Measurements from ENCODE around the gene IP6K3.

The IP6K3 gene

GRCh38 chr6:33778444-33779121, 31.9 kb upstream of the IP6K3 start:
- DNase-seq = no peak

GRCh38 chr6:33777398-33778388, 31.0 kb upstream of the IP6K3 start:
- DNase-seq = peak in 1 of 58 donors; percentile 5

GRCh38 chr6:33776764-33777163, 30.1 kb upstream of the IP6K3 start:
- no peak for DNase-seq

GRCh38 chr6:33776186-33776585, 29.5 kb upstream of the IP6K3 start:
- no peak for DNase-seq

GRCh38 chr6:33774774-33775173, 28.1 kb upstream of the IP6K3 start:
- DNase-seq = no peak

GRCh38 chr6:33772902-33773472, 26.3 kb upstream of the IP6K3 start:
- no peak for DNase-seq

GRCh38 chr6:33772082-33772830, 25.6 kb upstream of the IP6K3 start:
- no peak for DNase-seq

GRCh38 chr6:33771146-33772081, 24.7 kb upstream of the IP6K3 start:
- DNase-seq = peak in 48 of 58 donors; percentile 8 to 68 (median 35)

- DNase-seq = no peak
These were observed 24.1 kb upstream of the IP6K3 start for GRCh38 chr6:33770833-33771145.

- peak in 1 of 58 donors; percentile 1 for DNase-seq
These were observed 23.6 kb upstream of the IP6K3 start for GRCh38 chr6:33770124-33770832.

- DNase-seq = no peak
These were observed 22.6 kb upstream of the IP6K3 start for GRCh38 chr6:33769248-33769821.

- DNase-seq = peak in 50 of 58 donors; percentile 7 to 81 (median 49)
These were observed 22.0 kb upstream of the IP6K3 start for GRCh38 chr6:33768644-33769120.

GRCh38 chr6:33766921-33767907, 20.5 kb upstream of the IP6K3 start:
- no peak for DNase-seq

- DNase-seq = no peak
These were observed 18.7 kb upstream of the IP6K3 start for GRCh38 chr6:33765368-33765767.

GRCh38 chr6:33764036-33764435, 17.3 kb upstream of the IP6K3 start:
- no peak for DNase-seq

- no peak for DNase-seq
These were observed 16.8 kb upstream of the IP6K3 start for GRCh38 chr6:33763483-33763882.

GRCh38 chr6:33762713-33763112, 16.0 kb upstream of the IP6K3 start:
- DNase-seq = no peak
